Ovary (tissue), 9 donors: ENCODE data around the gene MON1A. TPM values are rescaled to one million over a fixed set of nuclear protein-coding genes. Genes with fewer than 3 reads are reported as not detected.
A peak's percentile ranks its signal among the peaks of the same experiment; 100 is the strongest.
"Not testable (repeated sequence)": the region's sequence is repeated elsewhere in the genome, so short reads cannot be mapped to it uniquely, and the experiment has no call there.

Experiments used
- DNase-seq, 5 donors: peaks; one replicate each; pipeline ENCODE4 v3.0.0-alpha.2; 2019 to 2020
- H3K27ac ChIP-seq, 2 donors: fragments of 200-600 bp; one replicate each; pipeline versions ENCODE4 v1.5.1 to v1.8.0; 2019 to 2022
- H3K27me3 ChIP-seq: fragments of 200-600 bp; one replicate; pipeline ENCODE4 v1.8.0; 2022
- H3K36me3 ChIP-seq: fragments of 200-600 bp; sonication (generic); one replicate; pipeline ENCODE4 v1.5.1; 2019
- H3K4me1 ChIP-seq: one replicate; pipeline ENCODE4 v1.8.1; 2013; ENCODE audit warnings: mild to moderate bottlenecking, moderate library complexity; ENCODE audit not compliant: insufficient read depth
- H3K4me3 ChIP-seq: fragments of 200-600 bp; sonication (generic); one replicate; pipeline ENCODE4 v1.5.1; 2017
- H3K9me3 ChIP-seq, 2 donors: fragments of 200-600 bp in 1 of 2; sonication (generic) in 1 of 2; one replicate each; pipeline versions ENCODE4 v1.5.1 to v1.8.1; 2013 to 2019; ENCODE audit warnings: mild to moderate bottlenecking in 1 of 2, moderate library complexity in 1 of 2
- EP300 ChIP-seq: sonication (generic); formaldehyde crosslinking; IDR thresholded peaks from one replicate; pipeline ENCODE4 v1.6.1; 2017; ENCODE audit warnings: antibody characterized with exemption
- POLR2A ChIP-seq: fragments of 450-650 bp; IDR thresholded peaks from one replicate; pipeline ENCODE4 v1.6.1; 2017; ENCODE audit warnings: antibody characterized with exemption, mild to moderate bottlenecking, moderate library complexity
- WGBS, 3 donors: extraction: QIAGEN DNeasy Blood & Tissue Kit in 1 of 3; methylation state at CpG; one replicate each; pipeline versions ENCODE4 v1.1.5 to v1.1.7; 2013 to 2017; 5-methylcytosine and 5-hydroxymethylcytosine counted together
- intact Hi-C, 4 donors: fragments of 100-400 bp; cut with DNase I; formaldehyde crosslinking; loops; one replicate each; pipeline versions ENCODE4 v1.11.0 to v1.15.1; 2022 to 2023
- polyA plus RNA-seq, 2 donors: library from polyadenylated mRNA; stranded (reverse); fragments of 200-250 nt in 1 of 2; fragments of 350-450 nt in 1 of 2; fragmentation: Illumina TruSeq in 1 of 2; extraction: RNeasy Lipid Tissue Mini Kit (QIAGEN cat#74804) in 1 of 2; gene quantifications; one replicate each; pipeline ENCODE4 v1.2.3, GENCODE V29; 2013 to 2014
- total RNA-seq, 7 donors: library from RNA; depleted of rRNA in 2 of 7; stranded (reverse); fragments of >200 nt in 2 of 7; fragmentation: NEBNext Ultra II Directional in 3 of 7; extraction: Animal tissue kit (Norgen Biotek cat#: 25700) in 3 of 7; gene quantifications; one replicate each; pipeline versions ENCODE4 v1.1.0 to v1.2.4, GENCODE V29; 2016 to 2023
- TF ChIP-seq, protein P1 (sequence below), 3 donors: fragments of 450-650 bp in 2 of 3; fragments of 200-600 bp in 1 of 3; IDR thresholded peaks; one replicate each; pipeline versions ENCODE4 v1.5.1 to v1.8.0; 2016 to 2022; ENCODE audit warnings: antibody characterized with exemption in 3 of 3, mild to moderate bottlenecking in 1 of 3
- donor health status: DM: no; HTN: no; CAD: no; lungs with moderate emphysema.
- donor health status: DM: no; HTN: no; CAD: no.
- donor health status: Bipolar disorder and iron deficiency.
- donor health status: DM: yes; HTN: yes; CAD: no.
- donor health status: DM: no; HTN: no; CAD: no.
- donor health status: DM: yes; HTN: yes; CAD: no.

MON1A gene
- total and polyA plus RNA-seq, 9 donors = 2.8 to 13.2 (median 7.1) TPM

DNA sequence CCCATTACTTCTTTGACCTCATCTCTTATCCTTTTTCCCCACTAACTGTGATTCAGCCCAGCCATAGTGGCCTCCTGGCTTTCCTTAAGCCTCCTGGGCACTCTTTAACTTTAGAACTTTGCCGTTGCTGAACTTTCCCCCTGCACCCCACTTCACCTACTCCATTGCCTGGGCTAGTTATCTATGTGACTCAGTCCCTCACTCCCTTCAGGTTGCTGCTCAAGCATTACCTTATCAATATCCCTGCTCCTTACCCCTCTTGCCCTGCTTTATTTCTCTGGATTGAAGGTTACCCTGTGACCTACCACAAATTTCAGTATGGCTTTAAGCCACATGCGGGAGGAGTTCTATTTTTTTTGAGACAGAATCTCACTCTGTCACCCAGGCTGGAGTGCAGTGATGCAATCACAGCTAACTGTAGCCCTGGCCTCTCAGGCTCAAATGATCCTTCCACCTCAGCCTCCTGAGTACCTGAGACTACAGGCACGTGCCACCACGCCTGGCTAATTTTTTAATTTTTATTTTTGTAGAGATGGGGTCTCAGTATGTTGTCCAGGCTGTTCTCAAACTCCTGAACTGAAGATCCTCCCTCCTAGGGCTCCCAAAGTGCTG, 3.4 kb downstream of the MON1A start:
- no peaks in the 10 kb centered on the region for H3K27me3 ChIP-seq
- no peak for TF ChIP-seq EP300
- TF ChIP-seq POLR2A = no peak
- TF ChIP-seq, protein P1, sequence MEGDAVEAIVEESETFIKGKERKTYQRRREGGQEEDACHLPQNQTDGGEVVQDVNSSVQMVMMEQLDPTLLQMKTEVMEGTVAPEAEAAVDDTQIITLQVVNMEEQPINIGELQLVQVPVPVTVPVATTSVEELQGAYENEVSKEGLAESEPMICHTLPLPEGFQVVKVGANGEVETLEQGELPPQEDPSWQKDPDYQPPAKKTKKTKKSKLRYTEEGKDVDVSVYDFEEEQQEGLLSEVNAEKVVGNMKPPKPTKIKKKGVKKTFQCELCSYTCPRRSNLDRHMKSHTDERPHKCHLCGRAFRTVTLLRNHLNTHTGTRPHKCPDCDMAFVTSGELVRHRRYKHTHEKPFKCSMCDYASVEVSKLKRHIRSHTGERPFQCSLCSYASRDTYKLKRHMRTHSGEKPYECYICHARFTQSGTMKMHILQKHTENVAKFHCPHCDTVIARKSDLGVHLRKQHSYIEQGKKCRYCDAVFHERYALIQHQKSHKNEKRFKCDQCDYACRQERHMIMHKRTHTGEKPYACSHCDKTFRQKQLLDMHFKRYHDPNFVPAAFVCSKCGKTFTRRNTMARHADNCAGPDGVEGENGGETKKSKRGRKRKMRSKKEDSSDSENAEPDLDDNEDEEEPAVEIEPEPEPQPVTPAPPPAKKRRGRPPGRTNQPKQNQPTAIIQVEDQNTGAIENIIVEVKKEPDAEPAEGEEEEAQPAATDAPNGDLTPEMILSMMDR (IDR thresholded peaks at IDR 0.05) = no peak
- H3K4me1 ChIP-seq = peaks cover 3% of the 10 kb centered on the region
- WGBS, 3 donors = 87 to 91% (median 88%) methylated on average over 4 of the region's 4 CpGs
- no peak overlapping the region for H3K27ac ChIP-seq
- H3K4me3 ChIP-seq = no peak overlapping the region
- peak in 1 of 5 donors; percentile 0 for DNase-seq
- H3K9me3 ChIP-seq = no peaks in the 10 kb centered on the region
- intact Hi-C loops = no loop called here
- no peaks in the 10 kb centered on the region for H3K36me3 ChIP-seq

DNA sequence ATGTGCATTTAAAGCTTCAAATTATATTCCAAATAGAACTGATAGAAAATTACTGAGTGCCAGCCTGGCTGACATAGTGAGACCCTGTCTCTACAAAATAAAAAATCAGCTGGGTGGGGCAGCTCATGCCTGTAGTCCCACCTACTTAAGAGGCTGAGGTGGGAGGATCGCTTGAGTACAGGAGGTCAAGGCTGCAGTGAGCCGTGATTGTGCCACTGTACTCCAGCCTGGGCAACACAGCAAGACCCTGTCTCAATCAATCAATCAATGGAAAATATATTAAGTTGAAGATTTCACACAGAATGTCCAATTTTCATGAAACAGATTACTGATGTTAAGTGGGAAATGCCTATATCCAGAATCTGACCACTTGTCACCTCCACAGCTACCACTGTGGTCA, 4.1 kb downstream of the MON1A start:
- peak in 1 of 5 donors; percentile 2 for DNase-seq
- no peak overlapping the region for H3K27ac ChIP-seq
- 67 to 74% (median 73%) methylated on average over 2 of the region's 2 CpGs for WGBS, 3 donors
- TF ChIP-seq, protein P1 (IDR thresholded peaks at IDR 0.05) = no peak
- TF ChIP-seq EP300 (no peak), POLR2A (no peak)
- no peak overlapping the region for H3K4me3 ChIP-seq
- H3K4me1 ChIP-seq = peaks cover 3% of the 10 kb centered on the region
- no peaks in the 10 kb centered on the region for H3K9me3 ChIP-seq
- H3K36me3 ChIP-seq = no peaks in the 10 kb centered on the region
- intact Hi-C loops = no loop called here
- no peaks in the 10 kb centered on the region for H3K27me3 ChIP-seq

DNA sequence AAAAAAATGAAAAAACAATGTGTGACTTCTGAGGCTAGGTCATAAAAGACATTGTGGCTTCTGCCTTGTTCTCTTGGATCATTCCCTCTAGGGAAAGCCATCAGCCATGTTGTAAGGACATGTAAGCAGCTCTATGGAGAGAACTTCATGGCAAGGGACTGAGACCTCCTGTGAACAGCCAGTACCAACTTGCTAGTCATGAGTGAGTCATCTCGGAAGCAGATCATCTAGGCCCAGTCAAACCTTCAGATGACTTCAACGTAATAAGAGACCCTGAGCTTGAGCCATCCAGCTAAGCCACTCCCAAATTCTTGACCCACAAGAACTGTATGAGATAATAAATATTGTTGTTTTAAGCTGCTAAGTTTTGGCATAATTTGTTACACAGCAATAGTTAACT, 4.9 kb downstream of the MON1A start:
- Histone ChIP-seq H3K9me3 (no peaks in the 10 kb centered on the region), H3K27me3 (no peaks in the 10 kb centered on the region), H3K4me3 (no peak overlapping the region), H3K4me1 (peaks cover 3% of the 10 kb centered on the region), H3K27ac (no peak overlapping the region), H3K36me3 (no peaks in the 10 kb centered on the region)
- TF ChIP-seq, protein P1 (IDR thresholded peaks at IDR 0.05) = no peak
- TF ChIP-seq POLR2A (no peak), EP300 (no peak)
- DNase-seq = no peak
- WGBS, 3 donors = 67 to 77% (median 71%) methylated on average over 2 of the region's 2 CpGs
- intact Hi-C loops = no loop called here

DNA sequence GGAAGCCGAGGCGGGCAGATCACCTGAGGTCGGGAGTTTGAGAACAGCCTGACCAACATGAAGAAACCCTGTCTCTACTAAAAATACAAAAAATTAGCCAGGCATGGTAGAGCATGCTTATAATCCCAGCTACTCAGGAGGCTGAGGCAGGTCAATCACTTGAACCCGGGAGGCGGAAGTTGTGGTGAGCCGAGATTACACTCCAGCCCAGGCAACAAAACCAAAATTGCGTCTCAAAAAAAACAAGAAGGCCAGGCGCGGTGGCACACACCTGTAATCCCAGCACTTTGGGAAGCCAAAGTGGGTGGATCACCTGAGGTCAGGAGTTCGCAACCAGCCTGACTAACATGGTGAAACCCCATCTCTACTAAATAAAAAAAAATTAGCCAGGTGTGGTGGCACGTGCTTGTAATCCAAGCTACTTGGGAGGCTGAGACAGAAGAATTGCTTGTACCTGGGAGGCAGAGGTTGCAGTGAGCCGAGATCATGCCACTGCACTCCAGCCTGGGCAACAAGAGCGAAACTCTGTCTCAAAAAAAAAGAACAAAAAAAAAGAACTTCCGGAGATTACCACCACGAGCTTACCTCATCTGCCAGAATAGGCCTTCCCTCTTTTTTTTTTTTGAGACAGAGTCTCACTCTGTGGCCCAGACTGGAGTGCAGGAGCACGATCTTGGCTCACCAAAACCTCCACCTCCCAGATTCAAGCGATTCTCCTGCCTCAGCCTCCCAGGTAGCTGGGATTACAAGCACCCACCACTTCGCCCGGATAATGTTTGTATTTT, 11.6 kb downstream of the MON1A start:
- H3K4me3 ChIP-seq, H3K36me3 ChIP-seq, H3K27ac ChIP-seq, H3K27me3 ChIP-seq, DNase-seq, H3K9me3 ChIP-seq, intact Hi-C loops, H3K4me1 ChIP-seq: not testable (repeated sequence)
- 94 to 95% (median 95%) methylated on average over 19 of the region's 19 CpGs for WGBS, 3 donors

DNA sequence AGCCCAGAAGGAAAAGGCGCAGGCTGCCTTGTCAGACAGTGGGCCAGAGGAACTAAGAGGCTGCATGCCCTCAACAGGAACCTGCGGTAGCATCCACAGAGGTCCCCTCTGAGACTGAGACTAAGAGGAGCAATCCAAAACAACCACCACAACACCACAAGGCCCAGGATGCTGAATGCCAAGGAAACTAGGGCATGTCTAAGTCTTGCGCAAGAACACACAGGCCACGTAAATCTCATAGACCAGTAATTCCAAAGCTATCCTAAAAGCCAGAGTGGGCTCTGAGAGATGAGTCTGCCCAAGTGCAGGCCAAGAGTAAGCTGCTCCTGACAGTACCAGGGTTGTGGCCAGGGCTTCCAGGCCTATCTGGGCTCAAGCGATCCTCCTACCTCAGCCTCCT, 12.9 kb downstream of the MON1A start:
- TF ChIP-seq, protein P1 (IDR thresholded peaks at IDR 0.05) = no peak
- TF ChIP-seq EP300 = no peak
- no peak for TF ChIP-seq POLR2A
- Histone ChIP-seq H3K27me3 (no peaks in the 10 kb centered on the region), H3K4me1 (no peaks in the 10 kb centered on the region), H3K27ac (no peak overlapping the region), H3K9me3 (no peaks in the 10 kb centered on the region), H3K36me3 (no peaks in the 10 kb centered on the region), H3K4me3 (no peak overlapping the region)
- no peak for DNase-seq
- intact Hi-C loops = no loop called here
- WGBS, 3 donors = 89 to 94% (median 93%) methylated on average over 5 of the region's 5 CpGs
